C4-2B (cell line): ENCODE results near the gene LRRFIP1.

Experiments used
- ZFX ChIP-seq: fragments of 450-650 bp; IDR thresholded peaks from 2 replicates; pipeline ENCODE4 v1.6.1; 2017
- TF ChIP-seq, protein P1 (sequence below): fragments of 450-650 bp; conservative IDR thresholded peaks from 2 replicates; pipeline ENCODE4 v1.5.1; 2017; ENCODE audit warnings: mild to moderate bottlenecking

DNA sequence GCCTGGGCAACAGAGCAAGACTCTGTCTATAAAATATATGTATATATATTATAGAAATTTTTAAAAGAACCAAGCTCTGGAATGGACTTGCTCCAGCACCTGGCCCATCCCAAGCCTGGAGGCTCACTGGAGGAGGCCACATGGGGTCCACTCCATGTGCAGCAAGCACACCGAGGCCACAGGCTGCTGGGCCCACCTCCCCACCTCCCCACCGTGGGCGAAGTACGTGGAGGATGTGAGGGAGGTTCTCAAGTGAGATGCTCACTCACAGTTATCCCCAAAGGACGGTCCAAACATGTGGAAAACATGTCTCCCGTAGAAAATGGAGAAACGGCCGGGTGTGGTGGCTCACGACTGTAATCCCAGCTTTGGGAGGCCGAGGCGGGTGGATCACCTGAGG is 23.0 kb upstream of the LRRFIP1 start:
- TF ChIP-seq, protein P1, sequence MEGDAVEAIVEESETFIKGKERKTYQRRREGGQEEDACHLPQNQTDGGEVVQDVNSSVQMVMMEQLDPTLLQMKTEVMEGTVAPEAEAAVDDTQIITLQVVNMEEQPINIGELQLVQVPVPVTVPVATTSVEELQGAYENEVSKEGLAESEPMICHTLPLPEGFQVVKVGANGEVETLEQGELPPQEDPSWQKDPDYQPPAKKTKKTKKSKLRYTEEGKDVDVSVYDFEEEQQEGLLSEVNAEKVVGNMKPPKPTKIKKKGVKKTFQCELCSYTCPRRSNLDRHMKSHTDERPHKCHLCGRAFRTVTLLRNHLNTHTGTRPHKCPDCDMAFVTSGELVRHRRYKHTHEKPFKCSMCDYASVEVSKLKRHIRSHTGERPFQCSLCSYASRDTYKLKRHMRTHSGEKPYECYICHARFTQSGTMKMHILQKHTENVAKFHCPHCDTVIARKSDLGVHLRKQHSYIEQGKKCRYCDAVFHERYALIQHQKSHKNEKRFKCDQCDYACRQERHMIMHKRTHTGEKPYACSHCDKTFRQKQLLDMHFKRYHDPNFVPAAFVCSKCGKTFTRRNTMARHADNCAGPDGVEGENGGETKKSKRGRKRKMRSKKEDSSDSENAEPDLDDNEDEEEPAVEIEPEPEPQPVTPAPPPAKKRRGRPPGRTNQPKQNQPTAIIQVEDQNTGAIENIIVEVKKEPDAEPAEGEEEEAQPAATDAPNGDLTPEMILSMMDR, result no peak
- no peak for TF ChIP-seq ZFX
